HG02973 (cell line): Measurements from ENCODE around the gene RBFOX2.
"Not testable (repeated sequence)": the region's sequence is repeated elsewhere in the genome, so short reads cannot be mapped to it uniquely, and the experiment has no call there.

Experiments
- ATAC-seq: cut with Tn5 transposase; IDR thresholded peaks from one replicate; pipeline ENCODE4 v1.9.1; 2021; ENCODE audit warnings: moderate library complexity; ENCODE audit not compliant: unreplicated experiment

The RBFOX2 gene

GRCh38 chr22:36010090-36010489 is 18.5 kb downstream of the RBFOX2 start:
- ATAC-seq, result no peak

GRCh38 chr22:36009085-36009484 is 19.5 kb downstream of the RBFOX2 start:
- no peak for ATAC-seq

GRCh38 chr22:36008565-36008964 is 20.1 kb downstream of the RBFOX2 start:
- ATAC-seq, result no peak

- no peak for ATAC-seq
These were observed 20.5 kb downstream of the RBFOX2 start for GRCh38 chr22:36008131-36008530.

GRCh38 chr22:36003972-36004674 is 24.5 kb downstream of the RBFOX2 start:
- no peak for ATAC-seq

GRCh38 chr22:36002718-36003260 is 25.8 kb downstream of the RBFOX2 start:
- no peak for ATAC-seq

GRCh38 chr22:36002084-36002483 is 26.5 kb downstream of the RBFOX2 start:
- ATAC-seq, result no peak

GRCh38 chr22:35998748-35999147 is 29.9 kb downstream of the RBFOX2 start:
- no peak for ATAC-seq

- ATAC-seq, result no peak
These were observed 31.2 kb downstream of the RBFOX2 start for GRCh38 chr22:35997438-35997837.

- ATAC-seq, result no peak
These were observed 32.0 kb downstream of the RBFOX2 start for GRCh38 chr22:35996596-35996995.

- no peak for ATAC-seq
These were observed 32.9 kb downstream of the RBFOX2 start for GRCh38 chr22:35995772-35996171.

GRCh38 chr22:35995348-35995747 is 33.3 kb downstream of the RBFOX2 start:
- ATAC-seq, result no peak

GRCh38 chr22:35993727-35994126 is 34.9 kb downstream of the RBFOX2 start:
- not testable (repeated sequence) for ATAC-seq

GRCh38 chr22:35993048-35993714 is 35.4 kb downstream of the RBFOX2 start:
- ATAC-seq, result no peak

- ATAC-seq, result no peak
These were observed 37.5 kb downstream of the RBFOX2 start for GRCh38 chr22:35991168-35991567.

- ATAC-seq, result no peak
These were observed 40.6 kb downstream of the RBFOX2 start for GRCh38 chr22:35988030-35988429.

- ATAC-seq, result no peak
These were observed 41.1 kb downstream of the RBFOX2 start for GRCh38 chr22:35987487-35987886.

- ATAC-seq, result no peak
These were observed 42.5 kb downstream of the RBFOX2 start for GRCh38 chr22:35986088-35986487.

- no peak for ATAC-seq
These were observed 43.3 kb downstream of the RBFOX2 start for GRCh38 chr22:35985371-35985770.

GRCh38 chr22:35984183-35985175 is 44.1 kb downstream of the RBFOX2 start:
- ATAC-seq, result no peak

GRCh38 chr22:35981900-35982299 is 46.7 kb downstream of the RBFOX2 start:
- no peak for ATAC-seq
